ENCODE results near the gene BAK1. TPM values are rescaled to one million over a fixed set of nuclear protein-coding genes. Genes with fewer than 3 reads are reported as not detected.
"Not testable (repeated sequence)": the region's sequence is repeated elsewhere in the genome, so short reads cannot be mapped to it uniquely, and the experiment has no call there.

Gene BAK1
- total RNA-seq, 1 donor from 2014 or later, result 26.9 TPM

GRCh38 chr6:33530617-33531016, 49.5 kb downstream of the BAK1 start:
- not testable (repeated sequence) for H3K27ac Mint-ChIP-seq (ENCODE audit: unreplicated experiment); H3K4me3 Mint-ChIP-seq (ENCODE audit: unreplicated experiment); H3K36me3 Mint-ChIP-seq (ENCODE audit: low read depth); H3K27me3 Mint-ChIP-seq (ENCODE audit: low read depth); H3K4me1 Mint-ChIP-seq (ENCODE audit: low read depth); DNase-seq (ENCODE audit: low spot score); H3K9me3 Mint-ChIP-seq (ENCODE audit: low read depth)

Other genes starting within 250 kb of the BAK1 start
- gene KIFC1, start 188.5 kb downstream of the BAK1 start, total RNA-seq, result 7.4 to 10.4 TPM (median 8.1 TPM) in 3 replicates
- 39.0 to 43.2 TPM (median 42.7 TPM) in 3 replicates for gene PHF1, start 169.3 kb downstream of the BAK1 start, total RNA-seq
- 204 to 241 TPM (median 218 TPM) in 3 replicates for gene CUTA, start 162.2 kb downstream of the BAK1 start, total RNA-seq
- gene SYNGAP1, start 160.2 kb downstream of the BAK1 start, total RNA-seq, result 24.2 to 32.6 TPM (median 24.7 TPM) in 3 replicates
- 6.8 to 7.8 TPM (median 7.1 TPM) in 3 replicates for gene ZBTB9, start 125.7 kb downstream of the BAK1 start, total RNA-seq
- 10.0 to 24.8 TPM (median 11.0 TPM) in 3 replicates for gene ITPR3, start 41.0 kb upstream of the BAK1 start, total RNA-seq
- gene UQCC2, start 131.4 kb upstream of the BAK1 start, total RNA-seq, result 64.5 to 80.2 TPM (median 67.6 TPM) in 3 replicates
- gene IP6K3, start 166.6 kb upstream of the BAK1 start, total RNA-seq, result 6.1 to 9.0 TPM (median 6.5 TPM) in 3 replicates
- 57.3 to 61.6 TPM (median 60.1 TPM) in 3 replicates for gene LEMD2, start 208.9 kb upstream of the BAK1 start, total RNA-seq
- gene MLN, start 223.7 kb upstream of the BAK1 start, total RNA-seq, result not detected in 3 replicates

Data from chondrocyte (in vitro differentiated cells).